Adrenal gland (tissue), 12 donors: Measurements from ENCODE around the gene FRS2. TPM values are rescaled to one million over a fixed set of nuclear protein-coding genes. Genes with fewer than 3 reads are reported as not detected.
A peak's percentile ranks its signal among the peaks of the same experiment; 100 is the strongest.

Experiments
- DNase-seq, 7 donors: peaks; one replicate each; pipeline ENCODE4 v3.0.0-alpha.2; 2019 to 2020
- H3K27ac ChIP-seq, 5 donors: fragments of 200-600 bp; sonication (generic) in 4 of 5; 1 replicate in 3 of 5; 2 replicates in 2 of 5; pipeline versions ENCODE4 v1.5.1 to v1.8.0; 2016 to 2020; ENCODE audit warnings: mild to moderate bottlenecking in 1 of 5
- H3K27me3 ChIP-seq: fragments of 200-600 bp; 2 replicates; pipeline ENCODE4 v1.8.0; 2021
- H3K36me3 ChIP-seq, 2 donors: fragments of 200-600 bp; replicated peaks in 1 of 2; 1 replicate in 1 of 2; 2 replicates in 1 of 2; pipeline versions ENCODE4 v1.5.1 to v1.8.0; 2018 to 2022
- H3K4me1 ChIP-seq, 2 donors: fragments of 200-600 bp; replicated peaks in 1 of 2; 1 replicate in 1 of 2; 2 replicates in 1 of 2; pipeline versions ENCODE4 v1.5.1 to v1.8.0; 2018 to 2021
- H3K4me3 ChIP-seq, 4 donors: fragments of 200-600 bp; sonication (generic) in 3 of 4; one replicate each; pipeline ENCODE4 v1.5.1; 2016 to 2018
- H3K9me3 ChIP-seq, 3 donors: fragments of 200-600 bp; sonication (generic) in 1 of 3; replicated peaks in 1 of 3; 1 replicate in 2 of 3; 2 replicates in 1 of 3; pipeline versions ENCODE4 v1.5.1 to v1.8.0; 2016 to 2021
- CTCF ChIP-seq, 6 experiments: fragments of 450-650 bp in 4 of 6; fragments of 200-600 bp in 2 of 6; sonication (generic) in 1 of 6; IDR thresholded peaks; 1 replicate in 5 of 6; 2 replicates in 1 of 6; pipeline versions ENCODE4 v1.5.1 to v1.8.0; 2016 to 2021; ENCODE audit warnings: antibody characterized with exemption in 6 of 6, mild to moderate bottlenecking in 2 of 6, moderate library complexity in 1 of 6
- POLR2A ChIP-seq, 2 donors: fragments of 450-650 bp; IDR thresholded peaks; one replicate each; pipeline ENCODE4 v1.6.1; 2017; ENCODE audit warnings: antibody characterized with exemption in 2 of 2, mild to moderate bottlenecking in 2 of 2, moderate library complexity in 1 of 2
- WGBS, 4 donors: extraction: QIAGEN DNeasy Blood & Tissue Kit in 2 of 4; methylation state at CpG; one replicate each; pipeline versions ENCODE4 v1.1.5 to v1.1.7; 2013 to 2017; 5-methylcytosine and 5-hydroxymethylcytosine counted together
- intact Hi-C, 2 donors: fragments of 100-400 bp; cut with DNase I; formaldehyde crosslinking; loops; one replicate each; pipeline versions ENCODE4 v1.14.1 to v1.15.0; 2022 to 2023
- polyA plus RNA-seq, 3 donors: library from polyadenylated mRNA; stranded (reverse); fragments of 200-250 nt in 2 of 3; fragments of 350-450 nt in 1 of 3; fragmentation: Illumina TruSeq in 1 of 3; extraction: RNeasy Lipid Tissue Mini Kit (QIAGEN cat#74804) in 1 of 3; gene quantifications; one replicate each; pipeline ENCODE4 v1.2.3, GENCODE V29; 2013 to 2014
- total RNA-seq, 9 donors: library from RNA; depleted of rRNA in 4 of 9; stranded (reverse); fragments of >200 nt in 4 of 9; fragments of 120-200 nt in 1 of 9; fragmentation: NEBNext Ultra II Directional in 1 of 9; extraction: Animal tissue kit (Norgen Biotek cat#: 25700) in 1 of 9; gene quantifications; one replicate each; pipeline versions ENCODE4 v1.1.0 to v1.2.4, GENCODE V29; 2013 to 2023
- donor health status: healthy with polysubstance abuse.
- donor health status: Bipolar disorder and iron deficiency.
- donor health status: DM: yes; HTN: yes; CAD: no.
- donor health status: DM: no; HTN: no; CAD: no.
- donor health status: DM: no; HTN: no; CAD: no.
- donor health status: DM: yes; HTN: yes; CAD: no.

FRS2 gene
- total and polyA plus RNA-seq, 12 donors = 4.8 to 86.1 (median 45.1) TPM

DNA sequence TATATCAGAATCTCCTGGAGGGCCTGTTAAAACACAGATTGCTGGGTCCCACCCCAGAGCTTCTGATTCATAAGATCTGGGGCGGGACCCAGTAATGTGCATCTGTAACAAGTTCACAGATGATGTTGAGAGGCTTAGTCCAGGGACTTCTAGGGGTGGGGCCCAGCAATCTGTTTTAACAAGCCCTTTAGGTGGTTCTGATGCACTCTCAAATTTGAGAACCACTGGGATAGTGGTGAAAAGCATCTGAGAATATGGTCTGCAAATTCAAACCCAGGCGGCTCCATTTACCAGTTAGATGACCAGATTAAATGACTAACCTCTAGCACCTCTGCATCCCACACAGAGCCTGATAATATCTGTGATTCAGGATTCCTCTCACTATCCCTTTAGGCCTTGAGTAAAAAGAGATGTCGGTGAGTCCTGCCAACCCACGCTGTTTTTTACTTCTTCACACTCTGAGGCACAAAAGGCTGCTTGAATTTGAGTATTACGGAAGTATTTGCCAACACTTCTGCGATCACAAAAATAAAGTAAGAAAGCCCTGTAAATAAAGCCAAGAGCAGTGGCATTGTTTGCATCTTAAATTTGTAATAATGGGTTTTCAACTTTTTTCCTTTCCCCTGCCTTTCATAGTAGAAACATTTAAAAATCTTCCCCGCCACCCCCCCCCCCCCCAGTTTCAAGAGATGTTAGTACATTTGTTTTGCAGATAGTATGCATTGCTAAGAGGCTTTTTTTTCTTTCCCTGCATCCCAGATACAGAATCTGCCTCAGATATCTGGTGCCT lies 1.8 kb upstream of the FRS2 start:
- H3K4me3 ChIP-seq = no peak overlapping the region
- H3K36me3 ChIP-seq = no peaks in the 10 kb centered on the region
- 54 to 77% (median 65%) methylated on average over 7 of the region's 7 CpGs for WGBS, 4 donors
- H3K9me3 ChIP-seq = no peaks in the 10 kb centered on the region
- no peak for TF ChIP-seq CTCF (IDR thresholded peaks at IDR 0.05)
- no peak for TF ChIP-seq POLR2A (IDR thresholded peaks at IDR 0.05)
- intact Hi-C loops = loop anchor here in 1 of 2 donors (5.0 kb wide), 1 partner anchor 104 kb away; no protein-coding TSS in a partner anchor
- no peaks in the 10 kb centered on the region for H3K27me3 ChIP-seq
- no peak for DNase-seq
- no peak overlapping the region for H3K27ac ChIP-seq
- peaks cover 22 to 29% of the 10 kb centered on the region in 2 donors for H3K4me1 ChIP-seq

- no peak for DNase-seq
- TF ChIP-seq CTCF (IDR thresholded peaks at IDR 0.05) = no peak
- no peak for TF ChIP-seq POLR2A (IDR thresholded peaks at IDR 0.05)
- no peaks in the 10 kb centered on the region for H3K36me3 ChIP-seq
- H3K27ac ChIP-seq = peak overlapping the region in 3 of 5 donors; percentile 89 to 94 (median 92)
- peak overlapping the region; percentile 67 to 96 (median 89) for H3K4me3 ChIP-seq
- H3K4me1 ChIP-seq = peaks cover 24 to 43% of the 10 kb centered on the region in 2 donors
- intact Hi-C loops = loop anchor here (5.0 kb wide), 2 partner anchors 62 to 102 kb away; no protein-coding TSS in a partner anchor
- H3K27me3 ChIP-seq = no peaks in the 10 kb centered on the region
- H3K9me3 ChIP-seq = no peaks in the 10 kb centered on the region
- 9 to 16% (median 15%) methylated on average over 10 of the region's 10 CpGs for WGBS, 4 donors
Observed at GRCh38 chr12:69469854-69470188, 367 bp upstream of the FRS2 start.

DNA sequence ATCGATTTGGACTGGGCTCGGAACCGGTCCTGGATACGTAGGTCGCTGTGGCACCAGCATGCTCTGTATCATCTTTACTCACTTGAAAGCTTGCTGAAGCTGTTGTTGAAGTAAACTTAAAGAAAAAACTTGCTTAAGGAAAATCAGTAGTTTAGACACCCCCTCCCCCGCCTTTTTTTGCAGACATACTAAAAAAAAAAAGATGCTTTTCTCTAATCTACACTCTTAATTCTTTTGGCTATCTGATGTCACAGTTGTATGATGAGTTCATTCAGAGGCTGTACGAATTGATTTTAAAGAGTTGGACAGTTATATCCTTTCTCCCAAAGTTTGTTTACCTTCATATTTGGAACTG lies 865 bp downstream of the FRS2 start:
- Histone ChIP-seq H3K4me1 (peaks cover 32 to 53% of the 10 kb centered on the region in 2 donors), H3K36me3 (no peaks in the 10 kb centered on the region), H3K27ac (peak overlapping the region in 4 of 5 donors; percentile 89 to 97 (median 93)), H3K4me3 (peak overlapping the region; percentile 67 to 96 (median 89)), H3K9me3 (no peaks in the 10 kb centered on the region), H3K27me3 (no peaks in the 10 kb centered on the region)
- DNase-seq = no peak
- 1 to 3% (median 2%) methylated on average over 7 of the region's 7 CpGs for WGBS, 4 donors
- intact Hi-C loops = loop anchor here in 1 of 2 donors (5.0 kb wide), 1 partner anchor 61 kb away; no protein-coding TSS in a partner anchor
- TF ChIP-seq CTCF (IDR thresholded peaks at IDR 0.05) = no peak
- no peak for TF ChIP-seq POLR2A (IDR thresholded peaks at IDR 0.05)

- H3K4me1 ChIP-seq = peaks cover 36 to 61% of the 10 kb centered on the region in 2 donors
- WGBS, 4 donors = 36 to 43% (median 41%) methylated on average over 5 of the region's 5 CpGs
- H3K27ac ChIP-seq = peak overlapping the region in 2 of 5 donors; percentile 9 to 97
Observed at GRCh38 chr12:69471667-69472385, 1.6 kb downstream of the FRS2 start.

More at GRCh38 chr12:69471667-69472385, 1.6 kb downstream of the FRS2 start:
- H3K9me3 ChIP-seq = no peaks in the 10 kb centered on the region
- no peaks in the 10 kb centered on the region for H3K27me3 ChIP-seq
- no peaks in the 10 kb centered on the region for H3K36me3 ChIP-seq
- intact Hi-C loops = loop anchor here in 1 of 2 donors (5.0 kb wide), 1 partner anchor 60 kb away; no protein-coding TSS in a partner anchor
- TF ChIP-seq POLR2A (IDR thresholded peaks at IDR 0.05) (no peak), CTCF (IDR thresholded peaks at IDR 0.05) (no peak)
- no peak for DNase-seq
- H3K4me3 ChIP-seq = peak overlapping the region in 1 of 4 donors; percentile 67
